ENCODE results near the gene DOCK6. TPM values are rescaled to one million over a fixed set of nuclear protein-coding genes. Genes with fewer than 3 reads are reported as not detected.
A peak's percentile ranks its signal among the peaks of the same experiment; 100 is the strongest.

The DOCK6 gene
- total and polyA plus RNA-seq, 2 of the 13 experiments (the other 11 are each of a cell fraction or from before 2014, with no cell fraction given) = 5.4 to 38.1 TPM

DNA sequence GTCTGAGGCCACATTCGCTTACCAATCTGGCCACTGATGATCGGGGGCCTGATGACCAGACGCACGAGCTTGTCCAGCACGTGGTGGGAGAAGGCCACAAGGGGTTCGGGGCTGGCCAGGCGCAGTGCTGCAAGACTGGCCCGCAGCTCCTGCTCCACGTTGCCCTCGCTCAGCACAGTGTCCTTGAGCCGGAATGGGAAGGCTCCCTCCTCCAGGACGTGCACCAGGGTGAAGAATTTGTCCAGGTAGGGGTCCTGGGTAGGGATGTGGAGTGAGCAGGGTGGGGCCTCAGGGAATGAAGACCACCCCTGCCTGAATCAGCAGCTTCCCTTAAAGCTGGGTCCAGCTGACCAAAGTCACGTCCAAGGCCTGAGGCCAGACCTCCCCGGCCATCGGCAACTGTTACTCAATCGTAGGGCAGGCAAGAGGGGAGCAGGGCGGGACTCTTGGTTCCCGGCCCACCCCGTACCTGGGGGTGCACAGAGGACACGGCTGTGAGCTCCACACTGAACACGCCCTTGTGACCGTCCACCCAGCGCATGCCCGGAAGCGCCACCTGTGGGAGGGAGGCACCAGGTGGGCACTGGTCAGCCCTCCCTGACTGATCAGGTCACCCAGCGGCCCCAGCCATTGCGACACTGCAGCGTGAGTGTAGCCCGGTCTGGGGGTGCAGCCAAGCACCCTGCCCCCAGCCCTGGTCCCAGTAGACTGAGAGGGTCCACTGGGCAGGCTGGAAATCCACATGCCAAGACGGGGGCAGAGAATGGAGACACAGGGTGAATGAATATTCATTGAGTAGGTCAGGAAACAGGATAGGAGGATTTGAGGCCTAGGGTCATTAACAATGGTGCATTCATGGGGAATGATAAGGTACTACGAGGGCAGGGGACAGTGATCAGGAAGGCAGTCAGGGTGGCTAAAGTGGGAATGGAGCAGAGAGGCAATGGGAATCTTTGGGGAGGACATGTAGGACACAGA, 25.7 kb downstream of the DOCK6 start (continued):
- TF ChIP-seq, protein P1, sequence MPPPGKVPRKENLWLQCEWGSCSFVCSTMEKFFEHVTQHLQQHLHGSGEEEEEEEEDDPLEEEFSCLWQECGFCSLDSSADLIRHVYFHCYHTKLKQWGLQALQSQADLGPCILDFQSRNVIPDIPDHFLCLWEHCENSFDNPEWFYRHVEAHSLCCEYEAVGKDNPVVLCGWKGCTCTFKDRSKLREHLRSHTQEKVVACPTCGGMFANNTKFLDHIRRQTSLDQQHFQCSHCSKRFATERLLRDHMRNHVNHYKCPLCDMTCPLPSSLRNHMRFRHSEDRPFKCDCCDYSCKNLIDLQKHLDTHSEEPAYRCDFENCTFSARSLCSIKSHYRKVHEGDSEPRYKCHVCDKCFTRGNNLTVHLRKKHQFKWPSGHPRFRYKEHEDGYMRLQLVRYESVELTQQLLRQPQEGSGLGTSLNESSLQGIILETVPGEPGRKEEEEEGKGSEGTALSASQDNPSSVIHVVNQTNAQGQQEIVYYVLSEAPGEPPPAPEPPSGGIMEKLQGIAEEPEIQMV (CRISPR knock-in tag; IDR thresholded peaks at IDR 0.05; ENCODE audit: low read depth) = peak; percentile 82
- no peak for TF ChIP-seq ZNF841 (CRISPR knock-in tag; IDR thresholded peaks at IDR 0.05; ENCODE audit: borderline replicate concordance)
- peak; percentile 20; the same call in 1 of the 2 replicates for TF ChIP-seq CCDC6 (CRISPR knock-in tag; IDR thresholded peaks at IDR 0.05)
- peak; percentile 76; the same call in 1 of the 2 replicates for TF ChIP-seq NR2C2 (CRISPR knock-in tag; IDR thresholded peaks at IDR 0.05; ENCODE audit: borderline replicate concordance)
- TF ChIP-seq ZNF772 (CRISPR knock-in tag; IDR thresholded peaks at IDR 0.05) = peak; percentile 73
- no peak for TF ChIP-seq SETDB1 (CRISPR knock-in tag; IDR thresholded peaks at IDR 0.05; ENCODE audit: borderline replicate concordance)
- no peak; the same call in 1 of the 2 replicates for TF ChIP-seq CHD2 (IDR thresholded peaks at IDR 0.05; ENCODE audit: low read depth, low read length)
- no peak for TF ChIP-seq MAZ (IDR thresholded peaks at IDR 0.05; ENCODE audit: borderline replicate concordance, low read depth, low read length)
- TF ChIP-seq MAZ (CRISPR knock-in tag; IDR thresholded peaks at IDR 0.05; ENCODE audit: low read depth) = peak; percentile 75
- peak; percentile 35 for TF ChIP-seq U2AF1 (optimal IDR thresholded peaks at IDR 0.05; ENCODE audit: low read depth, low read length)
- TF ChIP-seq PRMT3 (CRISPR knock-in tag; IDR thresholded peaks at IDR 0.05; ENCODE audit: borderline replicate concordance, low read depth) = no peak
- TF ChIP-seq, protein P2, sequence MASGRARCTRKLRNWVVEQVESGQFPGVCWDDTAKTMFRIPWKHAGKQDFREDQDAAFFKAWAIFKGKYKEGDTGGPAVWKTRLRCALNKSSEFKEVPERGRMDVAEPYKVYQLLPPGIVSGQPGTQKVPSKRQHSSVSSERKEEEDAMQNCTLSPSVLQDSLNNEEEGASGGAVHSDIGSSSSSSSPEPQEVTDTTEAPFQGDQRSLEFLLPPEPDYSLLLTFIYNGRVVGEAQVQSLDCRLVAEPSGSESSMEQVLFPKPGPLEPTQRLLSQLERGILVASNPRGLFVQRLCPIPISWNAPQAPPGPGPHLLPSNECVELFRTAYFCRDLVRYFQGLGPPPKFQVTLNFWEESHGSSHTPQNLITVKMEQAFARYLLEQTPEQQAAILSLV (CRISPR knock-in tag; IDR thresholded peaks at IDR 0.05; ENCODE audit: borderline replicate concordance) = no peak
- TF ChIP-seq, protein P3, sequence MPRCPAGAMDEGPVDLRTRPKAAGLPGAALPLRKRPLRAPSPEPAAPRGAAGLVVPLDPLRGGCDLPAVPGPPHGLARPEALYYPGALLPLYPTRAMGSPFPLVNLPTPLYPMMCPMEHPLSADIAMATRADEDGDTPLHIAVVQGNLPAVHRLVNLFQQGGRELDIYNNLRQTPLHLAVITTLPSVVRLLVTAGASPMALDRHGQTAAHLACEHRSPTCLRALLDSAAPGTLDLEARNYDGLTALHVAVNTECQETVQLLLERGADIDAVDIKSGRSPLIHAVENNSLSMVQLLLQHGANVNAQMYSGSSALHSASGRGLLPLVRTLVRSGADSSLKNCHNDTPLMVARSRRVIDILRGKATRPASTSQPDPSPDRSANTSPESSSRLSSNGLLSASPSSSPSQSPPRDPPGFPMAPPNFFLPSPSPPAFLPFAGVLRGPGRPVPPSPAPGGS (CRISPR knock-in tag; IDR thresholded peaks at IDR 0.05) = peak; percentile 86
- TF ChIP-seq, protein P4, sequence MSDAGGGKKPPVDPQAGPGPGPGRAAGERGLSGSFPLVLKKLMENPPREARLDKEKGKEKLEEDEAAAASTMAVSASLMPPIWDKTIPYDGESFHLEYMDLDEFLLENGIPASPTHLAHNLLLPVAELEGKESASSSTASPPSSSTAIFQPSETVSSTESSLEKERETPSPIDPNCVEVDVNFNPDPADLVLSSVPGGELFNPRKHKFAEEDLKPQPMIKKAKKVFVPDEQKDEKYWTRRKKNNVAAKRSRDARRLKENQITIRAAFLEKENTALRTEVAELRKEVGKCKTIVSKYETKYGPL (CRISPR knock-in tag; IDR thresholded peaks at IDR 0.05) = no peak
- TF ChIP-seq, protein P5, sequence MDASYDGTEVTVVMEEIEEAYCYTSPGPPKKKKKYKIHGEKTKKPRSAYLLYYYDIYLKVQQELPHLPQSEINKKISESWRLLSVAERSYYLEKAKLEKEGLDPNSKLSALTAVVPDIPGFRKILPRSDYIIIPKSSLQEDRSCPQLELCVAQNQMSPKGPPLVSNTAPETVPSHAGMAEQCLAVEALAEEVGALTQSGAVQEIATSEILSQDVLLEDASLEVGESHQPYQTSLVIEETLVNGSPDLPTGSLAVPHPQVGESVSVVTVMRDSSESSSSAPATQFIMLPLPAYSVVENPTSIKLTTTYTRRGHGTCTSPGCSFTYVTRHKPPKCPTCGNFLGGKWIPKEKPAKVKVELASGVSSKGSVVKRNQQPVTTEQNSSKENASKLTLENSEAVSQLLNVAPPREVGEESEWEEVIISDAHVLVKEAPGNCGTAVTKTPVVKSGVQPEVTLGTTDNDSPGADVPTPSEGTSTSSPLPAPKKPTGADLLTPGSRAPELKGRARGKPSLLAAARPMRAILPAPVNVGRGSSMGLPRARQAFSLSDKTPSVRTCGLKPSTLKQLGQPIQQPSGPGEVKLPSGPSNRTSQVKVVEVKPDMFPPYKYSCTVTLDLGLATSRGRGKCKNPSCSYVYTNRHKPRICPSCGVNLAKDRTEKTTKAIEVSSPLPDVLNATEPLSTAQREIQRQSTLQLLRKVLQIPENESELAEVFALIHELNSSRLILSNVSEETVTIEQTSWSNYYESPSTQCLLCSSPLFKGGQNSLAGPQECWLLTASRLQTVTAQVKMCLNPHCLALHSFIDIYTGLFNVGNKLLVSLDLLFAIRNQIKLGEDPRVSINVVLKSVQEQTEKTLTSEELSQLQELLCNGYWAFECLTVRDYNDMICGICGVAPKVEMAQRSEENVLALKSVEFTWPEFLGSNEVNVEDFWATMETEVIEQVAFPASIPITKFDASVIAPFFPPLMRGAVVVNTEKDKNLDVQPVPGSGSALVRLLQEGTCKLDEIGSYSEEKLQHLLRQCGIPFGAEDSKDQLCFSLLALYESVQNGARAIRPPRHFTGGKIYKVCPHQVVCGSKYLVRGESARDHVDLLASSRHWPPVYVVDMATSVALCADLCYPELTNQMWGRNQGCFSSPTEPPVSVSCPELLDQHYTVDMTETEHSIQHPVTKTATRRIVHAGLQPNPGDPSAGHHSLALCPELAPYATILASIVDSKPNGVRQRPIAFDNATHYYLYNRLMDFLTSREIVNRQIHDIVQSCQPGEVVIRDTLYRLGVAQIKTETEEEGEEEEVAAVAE (CRISPR knock-in tag; IDR thresholded peaks at IDR 0.05; ENCODE audit: borderline replicate concordance) = no peak
- TF ChIP-seq KDM3A (CRISPR knock-in tag; IDR thresholded peaks at IDR 0.05; ENCODE audit: low read depth) = peak; percentile 78

Data from HepG2 (cell line).